GM20000 (cell line): Measurements from ENCODE around the gene ARL4C.

Source experiments
- DNase-seq: peaks from one replicate; pipeline ENCODE4 v3.0.0; 2012; ENCODE audit warnings: low spot score
- TF ChIP-seq, protein P1 (sequence below): IDR thresholded peaks from 2 replicates; pipeline ENCODE4 v1.5.1; 2012; ENCODE audit warnings: mild to moderate bottlenecking, control low read depth; ENCODE audit errors: extremely low read depth, missing control alignments

Gene ARL4C

DNA sequence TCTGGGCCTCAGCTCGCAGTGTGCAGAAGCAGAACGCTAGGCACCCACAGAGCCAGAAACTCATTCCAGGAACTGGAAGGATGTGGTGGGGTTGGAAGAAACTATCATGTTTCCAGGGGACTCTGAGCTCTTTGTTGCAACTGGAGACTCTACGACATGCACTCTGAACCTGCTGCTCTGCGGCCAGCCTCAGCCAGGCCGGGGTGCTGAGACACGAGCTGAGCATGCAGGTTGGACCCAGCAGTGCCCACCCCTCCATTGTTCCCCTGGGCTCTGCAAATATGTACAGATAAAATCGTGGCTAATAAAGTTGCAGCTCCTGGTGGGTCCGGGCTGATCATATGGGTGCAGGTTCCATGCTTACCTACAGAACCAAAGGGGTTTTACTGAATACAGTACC lies 37.6 kb upstream of the ARL4C start:
- TF ChIP-seq, protein P1, sequence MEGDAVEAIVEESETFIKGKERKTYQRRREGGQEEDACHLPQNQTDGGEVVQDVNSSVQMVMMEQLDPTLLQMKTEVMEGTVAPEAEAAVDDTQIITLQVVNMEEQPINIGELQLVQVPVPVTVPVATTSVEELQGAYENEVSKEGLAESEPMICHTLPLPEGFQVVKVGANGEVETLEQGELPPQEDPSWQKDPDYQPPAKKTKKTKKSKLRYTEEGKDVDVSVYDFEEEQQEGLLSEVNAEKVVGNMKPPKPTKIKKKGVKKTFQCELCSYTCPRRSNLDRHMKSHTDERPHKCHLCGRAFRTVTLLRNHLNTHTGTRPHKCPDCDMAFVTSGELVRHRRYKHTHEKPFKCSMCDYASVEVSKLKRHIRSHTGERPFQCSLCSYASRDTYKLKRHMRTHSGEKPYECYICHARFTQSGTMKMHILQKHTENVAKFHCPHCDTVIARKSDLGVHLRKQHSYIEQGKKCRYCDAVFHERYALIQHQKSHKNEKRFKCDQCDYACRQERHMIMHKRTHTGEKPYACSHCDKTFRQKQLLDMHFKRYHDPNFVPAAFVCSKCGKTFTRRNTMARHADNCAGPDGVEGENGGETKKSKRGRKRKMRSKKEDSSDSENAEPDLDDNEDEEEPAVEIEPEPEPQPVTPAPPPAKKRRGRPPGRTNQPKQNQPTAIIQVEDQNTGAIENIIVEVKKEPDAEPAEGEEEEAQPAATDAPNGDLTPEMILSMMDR, result no peak
- DNase-seq, result no peak

DNA sequence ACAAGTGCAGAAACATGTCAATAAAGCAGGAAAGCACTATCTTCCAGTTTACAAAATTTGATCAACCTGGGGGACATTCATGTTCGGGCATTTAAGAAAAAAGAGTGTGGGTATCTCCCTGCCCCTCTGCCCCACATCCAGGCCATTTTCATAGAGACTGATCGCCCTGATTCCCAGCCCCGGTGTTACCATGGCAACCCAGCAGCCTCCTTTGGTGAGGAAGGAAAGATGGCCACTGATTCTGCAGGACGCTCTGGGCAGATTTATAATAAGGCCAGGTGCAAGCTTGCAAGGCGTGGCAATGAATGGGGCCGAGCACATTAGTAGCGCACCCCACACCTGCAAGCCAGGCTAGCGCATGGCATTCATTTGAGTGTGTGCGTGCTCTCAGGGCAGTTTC lies 36.7 kb upstream of the ARL4C start:
- TF ChIP-seq, protein P1, result no peak
- no peak for DNase-seq

GRCh38 chr2:234528410-234529148 lies 31.7 kb upstream of the ARL4C start:
- TF ChIP-seq, protein P1, result no peak
- DNase-seq, result no peak

- TF ChIP-seq, protein P1, result no peak
- no peak for DNase-seq
Observed at GRCh38 chr2:234526711-234527110, 29.8 kb upstream of the ARL4C start.

GRCh38 chr2:234521536-234521935 lies 24.7 kb upstream of the ARL4C start:
- TF ChIP-seq, protein P1, result no peak

GRCh38 chr2:234518986-234519642 lies 22.2 kb upstream of the ARL4C start:
- DNase-seq, result no peak
- TF ChIP-seq, protein P1, result no peak

More at GRCh38 chr2:234521536-234521935, 24.7 kb upstream of the ARL4C start:
- no peak for DNase-seq

- TF ChIP-seq, protein P1, result no peak
Observed at GRCh38 chr2:234517971-234518370, 21.1 kb upstream of the ARL4C start.

More at GRCh38 chr2:234517971-234518370, 21.1 kb upstream of the ARL4C start:
- DNase-seq, result no peak
